ENCODE data around the gene JAKMIP2. TPM values are rescaled to one million over a fixed set of nuclear protein-coding genes. Genes with fewer than 3 reads are reported as not detected.
"Not testable (repeated sequence)": the region's sequence is repeated elsewhere in the genome, so short reads cannot be mapped to it uniquely, and the experiment has no call there.

The JAKMIP2 gene
- total RNA-seq, result 35.6 and 36.8 TPM in 2 replicates
- long read RNA-seq, full-length matches to known transcripts, result 15 of 112 reads
- long read RNA-seq, partial matches to known transcripts, result 88 of 112 reads
- long read RNA-seq, other reads (novel, unspliced or antisense), result 9 of 112 reads

DNA sequence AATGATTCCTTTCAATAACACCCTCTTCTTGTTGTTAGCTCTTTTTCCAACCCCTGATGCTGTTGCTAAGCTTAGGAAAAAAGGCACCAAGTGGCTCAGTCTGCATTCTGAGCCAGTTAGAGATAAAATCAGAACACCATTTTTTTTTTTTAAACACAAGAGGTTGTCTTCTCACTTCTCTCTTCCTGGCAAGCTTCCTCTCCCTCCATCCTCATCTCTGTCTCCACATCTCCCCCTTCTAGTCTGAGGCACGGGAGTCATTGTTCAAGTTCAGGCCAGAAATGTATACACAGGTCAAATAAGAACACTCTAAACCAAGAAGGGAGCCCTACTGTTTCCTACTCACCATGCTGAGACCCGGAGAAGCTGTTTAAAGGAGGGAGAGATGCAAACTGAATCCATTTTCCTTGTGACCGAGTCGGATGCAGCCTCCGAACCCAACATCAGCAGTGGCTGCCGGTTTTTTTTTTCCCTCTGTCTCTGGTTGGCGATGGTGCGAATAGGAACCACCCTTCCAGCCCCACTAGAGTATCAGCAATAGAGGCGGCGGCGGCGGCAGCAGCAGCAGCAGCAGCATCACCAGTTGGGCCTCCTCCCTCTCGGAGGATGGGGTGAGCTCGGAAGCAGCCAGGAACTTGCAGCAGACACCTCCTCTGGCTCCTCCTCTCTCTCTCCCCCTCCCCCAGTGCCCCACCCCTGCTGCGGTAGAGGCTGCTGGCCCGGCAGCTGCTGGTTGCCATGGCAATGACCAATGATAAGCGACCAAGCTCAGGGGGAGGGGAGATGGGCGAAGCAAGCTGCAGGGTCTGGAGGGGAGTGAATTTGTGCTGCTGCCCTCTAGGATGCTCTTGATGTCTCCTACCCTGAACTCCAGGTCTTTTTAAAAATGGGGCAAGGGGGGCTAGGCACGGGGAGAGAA lies at the start of gene JAKMIP2:
JAKMIP2 (minus strand) TSS at position 619 of the 919 bp plus-strand sequence. CDS start 110,922 bp downstream, outside the sequence.
- H3K4me1 Mint-ChIP-seq, result peaks cover 33% of the 10 kb centered on the region

GRCh38 chr5:147831465-147831864 lies 48.9 kb upstream of the JAKMIP2 start, which contains the start of gene SPINK1:
TSS of gene SPINK1 (minus strand) at chr5:147831671. CDS start at chr5:147831577, 94 bp downstream.
- Mint-ChIP-seq H3K4me3 (no peak within 1 kb of the TSS), H3K27me3 (ENCODE audit: low read depth) (no peaks in the 10 kb centered on the region), H3K36me3 (ENCODE audit: low read depth) (no peaks in the 10 kb centered on the region), H3K9me3 (no peaks in the 10 kb centered on the region), H3K4me1 (no peaks in the 10 kb centered on the region), H3K27ac (ENCODE audit: unreplicated experiment) (no peak within 1 kb of the TSS)
- no peak for DNase-seq (ENCODE audit: low read depth, low spot score)
- TF ChIP-seq, protein P1, sequence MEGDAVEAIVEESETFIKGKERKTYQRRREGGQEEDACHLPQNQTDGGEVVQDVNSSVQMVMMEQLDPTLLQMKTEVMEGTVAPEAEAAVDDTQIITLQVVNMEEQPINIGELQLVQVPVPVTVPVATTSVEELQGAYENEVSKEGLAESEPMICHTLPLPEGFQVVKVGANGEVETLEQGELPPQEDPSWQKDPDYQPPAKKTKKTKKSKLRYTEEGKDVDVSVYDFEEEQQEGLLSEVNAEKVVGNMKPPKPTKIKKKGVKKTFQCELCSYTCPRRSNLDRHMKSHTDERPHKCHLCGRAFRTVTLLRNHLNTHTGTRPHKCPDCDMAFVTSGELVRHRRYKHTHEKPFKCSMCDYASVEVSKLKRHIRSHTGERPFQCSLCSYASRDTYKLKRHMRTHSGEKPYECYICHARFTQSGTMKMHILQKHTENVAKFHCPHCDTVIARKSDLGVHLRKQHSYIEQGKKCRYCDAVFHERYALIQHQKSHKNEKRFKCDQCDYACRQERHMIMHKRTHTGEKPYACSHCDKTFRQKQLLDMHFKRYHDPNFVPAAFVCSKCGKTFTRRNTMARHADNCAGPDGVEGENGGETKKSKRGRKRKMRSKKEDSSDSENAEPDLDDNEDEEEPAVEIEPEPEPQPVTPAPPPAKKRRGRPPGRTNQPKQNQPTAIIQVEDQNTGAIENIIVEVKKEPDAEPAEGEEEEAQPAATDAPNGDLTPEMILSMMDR (conservative IDR thresholded peaks at IDR 0.05), result no peak

More for the DNA sequence above, at the start of gene JAKMIP2:
- H3K36me3 Mint-ChIP-seq (ENCODE audit: low read depth), result no peaks in the 10 kb centered on the region
- H3K27me3 Mint-ChIP-seq (ENCODE audit: low read depth), result no peaks in the 10 kb centered on the region
- peak; percentile 93 for DNase-seq (ENCODE audit: low read depth, low spot score)
- TF ChIP-seq, protein P1 (conservative IDR thresholded peaks at IDR 0.05), result no peak
- peak within 1 kb of the TSS; percentile 92 for H3K4me3 Mint-ChIP-seq
- peak within 1 kb of the TSS; percentile 100 for H3K27ac Mint-ChIP-seq (ENCODE audit: unreplicated experiment)
- no peaks in the 10 kb centered on the region for H3K9me3 Mint-ChIP-seq

DNA sequence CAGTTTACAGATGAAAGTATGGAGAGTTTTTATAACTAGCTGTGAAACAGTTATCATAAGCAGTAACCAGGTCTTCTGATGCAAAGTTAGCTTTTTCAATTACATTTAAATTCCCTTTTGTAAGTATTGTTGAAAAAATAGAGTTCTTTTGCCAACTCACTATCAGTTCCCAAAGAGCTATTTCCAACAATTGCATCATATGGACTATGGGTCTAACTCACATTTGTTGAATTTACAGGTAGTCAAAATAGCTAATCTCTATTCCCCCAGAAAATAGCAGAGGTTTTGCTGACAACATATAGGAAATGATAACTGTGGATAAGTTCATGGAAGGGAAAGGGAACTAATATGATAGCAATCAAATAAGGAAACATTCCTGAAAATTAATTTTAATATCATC lies 47.5 kb upstream of the JAKMIP2 start:
- H3K4me3 Mint-ChIP-seq, result no peak overlapping the region
- H3K9me3 Mint-ChIP-seq, result no peaks in the 10 kb centered on the region
- H3K36me3 Mint-ChIP-seq (ENCODE audit: low read depth), result no peaks in the 10 kb centered on the region
- DNase-seq (ENCODE audit: low read depth, low spot score), result no peak
- no peak overlapping the region for H3K27ac Mint-ChIP-seq (ENCODE audit: unreplicated experiment)
- H3K4me1 Mint-ChIP-seq, result no peaks in the 10 kb centered on the region
- TF ChIP-seq, protein P1 (conservative IDR thresholded peaks at IDR 0.05), result no peak
- H3K27me3 Mint-ChIP-seq (ENCODE audit: low read depth), result no peaks in the 10 kb centered on the region

DNA sequence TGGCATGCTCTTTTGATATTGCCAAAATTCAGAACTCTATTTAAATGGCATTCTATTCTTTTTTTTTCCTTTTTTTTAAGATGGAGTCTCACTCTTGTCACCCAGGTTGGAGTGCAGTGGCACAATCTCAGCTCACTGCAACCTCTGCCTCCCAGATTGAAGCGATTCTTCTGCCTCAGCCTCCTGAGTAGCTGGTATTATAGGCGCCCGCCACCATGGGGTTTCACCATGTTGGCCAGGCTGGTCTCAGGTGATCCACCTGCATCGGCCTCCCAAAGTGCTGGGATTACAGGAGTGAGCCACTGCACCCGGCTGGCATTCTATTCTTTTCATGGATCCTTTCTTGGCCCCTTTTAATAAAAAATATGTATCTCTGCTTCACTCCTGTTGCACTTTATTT lies 44.5 kb upstream of the JAKMIP2 start:
- DNase-seq (ENCODE audit: low read depth, low spot score); H3K9me3 Mint-ChIP-seq; H3K4me1 Mint-ChIP-seq; H3K27me3 Mint-ChIP-seq (ENCODE audit: low read depth); H3K4me3 Mint-ChIP-seq; H3K27ac Mint-ChIP-seq (ENCODE audit: unreplicated experiment); H3K36me3 Mint-ChIP-seq (ENCODE audit: low read depth): not testable (repeated sequence)

- H3K36me3 Mint-ChIP-seq (ENCODE audit: low read depth), result no peaks in the 10 kb centered on the region
- TF ChIP-seq, protein P1 (conservative IDR thresholded peaks at IDR 0.05), result no peak
- H3K4me1 Mint-ChIP-seq, result peaks cover 4% of the 10 kb centered on the region
- H3K9me3 Mint-ChIP-seq, result no peaks in the 10 kb centered on the region
- no peaks in the 10 kb centered on the region for H3K27me3 Mint-ChIP-seq (ENCODE audit: low read depth)
- H3K27ac Mint-ChIP-seq (ENCODE audit: unreplicated experiment), result no peak overlapping the region
- no peak for DNase-seq (ENCODE audit: low read depth, low spot score)
- H3K4me3 Mint-ChIP-seq, result no peak overlapping the region
These were observed 43.8 kb upstream of the JAKMIP2 start for GRCh38 chr5:147826361-147826760.

Measured in neural crest cell (in vitro differentiated cells).